Measurements from ENCODE around the gene EGR1. TPM values are rescaled to one million over a fixed set of nuclear protein-coding genes. Genes with fewer than 3 reads are reported as not detected.

Gene EGR1
- total RNA-seq, result 10 to 100 TPM; 17.3 to 73.0 TPM

DNA sequence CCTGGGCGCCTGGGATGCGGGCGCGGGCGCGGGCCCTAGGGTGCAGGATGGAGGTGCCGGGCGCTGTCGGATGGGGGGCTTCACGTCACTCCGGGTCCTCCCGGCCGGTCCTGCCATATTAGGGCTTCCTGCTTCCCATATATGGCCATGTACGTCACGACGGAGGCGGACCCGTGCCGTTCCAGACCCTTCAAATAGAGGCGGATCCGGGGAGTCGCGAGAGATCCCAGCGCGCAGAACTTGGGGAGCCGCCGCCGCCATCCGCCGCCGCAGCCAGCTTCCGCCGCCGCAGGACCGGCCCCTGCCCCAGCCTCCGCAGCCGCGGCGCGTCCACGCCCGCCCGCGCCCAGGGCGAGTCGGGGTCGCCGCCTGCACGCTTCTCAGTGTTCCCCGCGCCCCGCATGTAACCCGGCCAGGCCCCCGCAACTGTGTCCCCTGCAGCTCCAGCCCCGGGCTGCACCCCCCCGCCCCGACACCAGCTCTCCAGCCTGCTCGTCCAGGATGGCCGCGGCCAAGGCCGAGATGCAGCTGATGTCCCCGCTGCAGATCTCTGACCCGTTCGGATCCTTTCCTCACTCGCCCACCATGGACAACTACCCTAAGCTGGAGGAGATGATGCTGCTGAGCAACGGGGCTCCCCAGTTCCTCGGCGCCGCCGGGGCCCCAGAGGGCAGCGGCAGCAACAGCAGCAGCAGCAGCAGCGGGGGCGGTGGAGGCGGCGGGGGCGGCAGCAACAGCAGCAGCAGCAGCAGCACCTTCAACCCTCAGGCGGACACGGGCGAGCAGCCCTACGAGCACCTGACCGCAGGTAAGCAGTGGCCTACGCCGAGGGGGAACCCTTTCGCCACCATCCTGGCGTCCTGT is at the start of gene EGR1:
Gene EGR1, plus strand, starts transcription at position 219 of the 864 bp plus-strand sequence. Its CDS starts 283 bp downstream, at position 502.
- Histone ChIP-seq H3K4me3 (peak within 1 kb of the TSS; percentile 73 to 83), H3K9me3 (no peaks in the 10 kb centered on the region), H3K4me1 (peaks cover 0 to 48% of the 10 kb centered on the region in 2 donors), H3K27me3 (no peaks in the 10 kb centered on the region), H3K27ac (peak within 1 kb of the TSS; percentile 96 to 99), H3K36me3 (peaks cover 18% of the 10 kb centered on the region)
- peak; percentile 98 for DNase-seq (ENCODE audit: low spot score)
- TF ChIP-seq CTCF (IDR thresholded peaks at IDR 0.05), result no peak

DNA sequence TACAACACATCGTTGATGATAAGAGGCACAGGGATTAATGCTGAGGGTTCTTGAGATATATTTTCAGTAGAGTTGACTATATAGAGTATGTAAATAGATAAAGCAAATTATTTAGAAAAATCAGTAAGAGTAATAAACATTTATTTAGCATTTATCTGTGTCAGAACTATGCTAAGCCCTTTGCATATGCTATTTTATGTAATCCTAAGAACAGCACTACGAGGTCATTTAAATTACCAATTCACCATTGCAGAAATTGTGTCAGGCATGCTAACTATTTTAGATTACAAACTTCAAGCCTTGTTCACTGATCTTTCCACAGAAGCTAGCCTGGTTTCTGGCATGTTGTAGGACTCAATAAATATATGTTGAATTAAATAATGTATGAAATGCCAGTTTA is 46.8 kb upstream of the EGR1 start:
- Histone ChIP-seq H3K36me3 (peaks cover 96% of the 10 kb centered on the region), H3K4me1 (no peaks in the 10 kb centered on the region), H3K27me3 (no peaks in the 10 kb centered on the region), H3K27ac (no peak overlapping the region), H3K9me3 (no peaks in the 10 kb centered on the region), H3K4me3 (no peak overlapping the region)
- no peak for TF ChIP-seq CTCF (IDR thresholded peaks at IDR 0.05)
- DNase-seq (ENCODE audit: low spot score), result no peak

GRCh38 chr5:138425079-138425478 is 40.2 kb upstream of the EGR1 start:
- peaks cover 97% of the 10 kb centered on the region for H3K36me3 ChIP-seq
- DNase-seq (ENCODE audit: low spot score), result no peak
- no peaks in the 10 kb centered on the region for H3K9me3 ChIP-seq
- no peak for TF ChIP-seq CTCF (IDR thresholded peaks at IDR 0.05)
- no peaks in the 10 kb centered on the region for H3K4me1 ChIP-seq
- H3K4me3 ChIP-seq, result no peak overlapping the region
- no peaks in the 10 kb centered on the region for H3K27me3 ChIP-seq
- H3K27ac ChIP-seq, result no peak overlapping the region

DNA sequence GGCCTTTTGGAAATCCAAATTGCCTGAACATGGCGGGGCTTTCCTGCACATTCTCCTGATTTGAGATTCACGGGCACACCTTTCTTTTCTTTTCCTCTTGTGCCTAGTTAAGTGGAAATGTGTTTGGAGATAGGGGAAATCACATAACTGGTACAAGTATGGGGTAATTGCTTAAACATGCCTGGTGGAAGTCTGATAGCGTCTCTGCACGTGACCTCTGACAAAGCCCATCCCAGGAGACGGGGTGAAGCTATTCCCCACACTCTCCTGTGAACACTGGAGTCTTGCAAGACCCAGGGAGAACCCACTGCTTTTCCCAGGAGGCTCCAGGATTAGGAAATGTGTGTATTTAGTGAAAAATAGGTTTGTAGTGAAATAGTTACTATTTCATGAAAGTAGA is 29.3 kb upstream of the EGR1 start:
- Histone ChIP-seq H3K4me3 (no peak overlapping the region), H3K27me3 (no peaks in the 10 kb centered on the region), H3K4me1 (peaks cover 0 to 24% of the 10 kb centered on the region in 2 donors), H3K9me3 (no peaks in the 10 kb centered on the region), H3K36me3 (peaks cover 49% of the 10 kb centered on the region), H3K27ac (no peak overlapping the region)
- no peak for TF ChIP-seq CTCF (IDR thresholded peaks at IDR 0.05)
- DNase-seq (ENCODE audit: low spot score), result no peak

DNA sequence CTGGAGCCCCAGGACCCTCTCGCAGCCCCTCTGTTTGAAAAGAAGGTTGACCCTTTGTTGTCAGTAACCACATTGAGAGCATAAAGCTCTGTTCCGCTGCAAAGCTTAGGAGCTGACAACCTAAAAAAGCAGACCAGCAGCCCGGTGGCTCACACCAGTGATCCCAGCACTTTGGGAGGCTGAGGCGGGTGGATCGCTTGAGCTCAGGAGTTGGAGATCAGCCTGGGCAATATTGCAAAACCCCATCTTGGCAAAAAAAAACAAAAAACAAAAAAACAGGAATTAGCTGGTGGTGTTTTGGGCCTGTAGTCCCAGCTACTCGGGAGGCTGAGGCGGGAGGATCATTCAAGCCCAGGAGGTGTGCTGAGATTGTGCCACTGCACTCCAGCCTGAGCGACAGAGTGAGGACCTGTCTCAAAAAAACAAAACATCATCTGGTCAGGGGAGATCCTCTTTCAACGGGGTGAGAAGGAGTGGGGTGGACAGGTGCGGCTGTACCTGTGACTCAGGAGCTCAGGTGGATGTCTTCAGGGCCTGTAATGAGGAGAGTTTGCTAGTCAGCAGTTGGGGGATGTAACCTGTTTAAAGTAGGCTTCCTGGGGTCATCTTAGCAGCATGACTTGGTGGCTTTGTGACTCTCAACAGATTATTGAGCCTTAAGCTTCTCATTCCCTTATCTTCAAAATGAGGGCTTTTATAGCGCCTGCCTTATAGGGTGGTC is 27.1 kb upstream of the EGR1 start:
- Histone ChIP-seq H3K27ac (no peak overlapping the region), H3K27me3 (no peaks in the 10 kb centered on the region), H3K4me3 (peak overlapping the region; percentile 47 to 55), H3K9me3 (no peaks in the 10 kb centered on the region), H3K36me3 (peaks cover 27% of the 10 kb centered on the region), H3K4me1 (peaks cover 0 to 24% of the 10 kb centered on the region in 2 donors)
- TF ChIP-seq CTCF (IDR thresholded peaks at IDR 0.05), result no peak
- DNase-seq (ENCODE audit: low spot score), result no peak
